ENCODE measurements around the gene FGF11.

FGF11 gene

DNA sequence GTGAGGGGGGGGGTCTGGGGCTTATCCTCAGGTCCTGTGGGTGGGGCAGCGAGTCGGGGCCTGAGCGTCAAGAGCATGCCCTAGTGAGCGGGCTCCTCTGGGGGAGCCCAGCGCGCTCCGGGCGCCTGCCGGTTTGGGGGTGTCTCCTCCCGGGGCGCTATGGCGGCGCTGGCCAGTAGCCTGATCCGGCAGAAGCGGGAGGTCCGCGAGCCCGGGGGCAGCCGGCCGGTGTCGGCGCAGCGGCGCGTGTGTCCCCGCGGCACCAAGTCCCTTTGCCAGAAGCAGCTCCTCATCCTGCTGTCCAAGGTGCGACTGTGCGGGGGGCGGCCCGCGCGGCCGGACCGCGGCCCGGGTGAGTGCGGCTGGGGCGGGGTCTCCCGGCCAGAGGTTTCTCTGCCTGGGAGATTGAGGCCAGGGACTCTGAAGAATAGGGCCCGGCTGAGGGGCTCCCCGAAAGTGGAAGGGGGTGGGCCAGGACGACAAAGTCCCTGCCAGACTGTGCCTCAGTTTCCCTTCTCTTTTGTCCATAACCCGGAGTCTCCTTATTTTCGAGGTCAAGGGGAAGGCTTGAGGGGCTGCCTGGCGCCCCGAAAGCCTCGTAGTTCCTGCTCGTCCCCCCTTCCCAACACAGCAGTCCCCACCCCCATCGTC, at the start of gene FGF11:
Gene FGF11, plus strand, starts transcription at position 51 of the 651 bp plus-strand sequence. Its CDS starts 109 bp downstream, at position 160.
- no peak for DNase-seq (ENCODE audit: low read depth in 2 of 2)

DNA sequence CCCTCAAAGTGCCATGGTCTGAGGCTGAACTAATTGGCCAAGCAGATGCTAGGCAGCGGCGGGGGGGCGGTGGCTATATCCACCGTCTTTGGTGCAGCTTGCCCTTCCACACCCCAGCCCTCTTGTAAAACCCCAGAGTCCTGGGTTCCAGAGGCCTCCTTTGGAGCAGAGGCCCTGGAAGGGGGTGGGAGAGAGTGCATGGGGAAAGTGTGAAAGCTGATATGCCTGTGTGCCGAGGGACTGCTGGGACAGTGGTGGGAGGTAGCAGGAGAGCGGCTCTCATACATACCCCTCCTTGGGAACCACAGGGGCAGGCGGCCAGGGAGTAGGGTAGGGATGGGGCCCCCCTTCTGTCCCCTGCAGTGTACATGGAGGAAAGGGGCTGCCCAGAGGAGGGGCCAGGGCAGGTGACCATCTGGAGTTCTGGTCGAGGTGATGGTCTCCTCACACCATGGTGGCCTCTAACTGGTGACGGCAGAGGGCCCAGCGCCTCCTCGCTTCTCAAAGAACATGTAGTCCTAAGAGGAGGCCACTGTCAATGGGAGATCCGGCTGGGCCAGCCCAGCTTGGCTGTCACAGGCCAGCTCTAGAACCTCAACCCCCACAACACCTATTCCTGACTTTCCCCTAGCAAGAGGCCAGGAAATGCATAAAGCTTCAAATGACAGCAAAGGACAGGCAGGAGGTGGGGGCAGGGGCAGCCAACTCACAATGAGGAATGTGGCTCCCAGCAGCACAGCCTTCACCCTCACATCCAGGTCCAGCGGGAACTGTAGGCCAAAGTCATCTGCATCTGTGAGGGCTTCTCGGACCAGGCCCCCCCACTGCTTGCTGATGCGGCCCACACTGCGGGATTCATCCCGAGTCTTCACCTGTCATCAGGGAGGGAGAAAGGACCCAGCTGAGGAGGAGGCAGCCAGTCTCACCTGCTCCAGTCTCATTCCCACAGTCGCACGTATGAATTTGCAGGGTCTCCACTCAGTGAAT, 49.1 kb upstream of the FGF11 start:
- DNase-seq (ENCODE audit: low read depth in 2 of 2) = no peak

DNA sequence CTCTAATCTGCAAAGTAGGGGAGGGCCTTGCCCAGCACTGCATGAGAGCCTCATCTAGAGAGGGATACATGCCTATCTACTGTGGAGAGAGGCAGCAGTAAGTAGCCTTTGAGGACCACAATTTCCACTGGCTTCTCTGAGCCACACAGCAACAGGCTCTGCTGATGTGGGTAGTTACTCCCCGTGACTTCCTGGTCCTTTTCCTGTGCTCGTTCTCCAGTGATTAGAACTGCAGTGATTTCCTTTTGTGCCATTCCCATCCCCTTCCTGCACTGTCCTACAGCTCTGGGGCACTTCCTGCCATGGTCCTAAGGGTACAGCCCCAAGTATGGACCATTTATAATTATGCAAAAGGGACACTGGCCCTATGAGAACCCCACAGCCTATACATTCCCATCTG, 48.0 kb upstream of the FGF11 start:
- DNase-seq (ENCODE audit: low read depth in 2 of 2) = no peak

DNA sequence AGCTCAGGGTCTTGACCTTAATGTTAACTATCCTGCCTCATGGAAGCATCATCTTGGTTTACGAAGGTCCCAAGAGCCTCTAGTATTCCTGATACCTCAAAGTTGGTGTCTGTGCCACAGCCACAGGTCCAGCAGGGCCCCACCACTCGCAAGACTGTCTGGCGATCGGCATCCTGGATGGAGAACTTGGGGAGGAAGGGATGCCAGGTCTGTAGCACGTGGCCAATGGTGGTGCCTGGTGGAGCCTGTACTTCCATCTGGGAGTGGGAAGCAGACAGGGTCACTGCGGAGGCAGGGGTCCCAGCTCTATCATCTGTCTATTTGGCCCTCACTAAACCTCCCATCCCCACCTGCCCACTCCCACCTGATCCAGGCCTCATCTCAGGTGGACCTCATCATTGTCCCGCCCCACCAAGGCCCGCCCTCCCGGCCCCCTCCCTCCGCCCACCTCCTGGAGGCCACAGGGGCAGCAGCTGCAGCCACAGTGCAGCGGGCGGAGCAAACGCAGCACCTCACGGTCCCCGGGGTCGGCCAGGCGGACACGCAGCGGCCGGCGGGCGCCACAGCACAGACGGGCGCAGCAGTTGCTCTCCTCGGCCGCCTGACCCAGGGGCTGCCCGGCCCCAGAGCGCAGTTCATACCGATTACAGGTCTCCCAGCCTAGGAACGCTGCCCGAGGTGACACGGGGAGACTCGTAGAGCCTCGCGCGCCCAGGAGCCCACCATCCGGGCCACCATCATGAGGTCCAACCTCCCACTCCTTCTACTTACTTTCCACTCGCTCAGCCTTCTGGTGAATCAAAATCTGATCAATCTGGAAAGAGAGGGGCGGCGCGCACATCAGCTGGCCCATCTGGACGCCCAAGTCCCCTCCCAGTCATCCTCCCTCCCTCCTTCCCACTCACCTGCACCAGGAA, 46.4 kb upstream of the FGF11 start:
- DNase-seq (ENCODE audit: low read depth in 2 of 2) = no peak

DNA sequence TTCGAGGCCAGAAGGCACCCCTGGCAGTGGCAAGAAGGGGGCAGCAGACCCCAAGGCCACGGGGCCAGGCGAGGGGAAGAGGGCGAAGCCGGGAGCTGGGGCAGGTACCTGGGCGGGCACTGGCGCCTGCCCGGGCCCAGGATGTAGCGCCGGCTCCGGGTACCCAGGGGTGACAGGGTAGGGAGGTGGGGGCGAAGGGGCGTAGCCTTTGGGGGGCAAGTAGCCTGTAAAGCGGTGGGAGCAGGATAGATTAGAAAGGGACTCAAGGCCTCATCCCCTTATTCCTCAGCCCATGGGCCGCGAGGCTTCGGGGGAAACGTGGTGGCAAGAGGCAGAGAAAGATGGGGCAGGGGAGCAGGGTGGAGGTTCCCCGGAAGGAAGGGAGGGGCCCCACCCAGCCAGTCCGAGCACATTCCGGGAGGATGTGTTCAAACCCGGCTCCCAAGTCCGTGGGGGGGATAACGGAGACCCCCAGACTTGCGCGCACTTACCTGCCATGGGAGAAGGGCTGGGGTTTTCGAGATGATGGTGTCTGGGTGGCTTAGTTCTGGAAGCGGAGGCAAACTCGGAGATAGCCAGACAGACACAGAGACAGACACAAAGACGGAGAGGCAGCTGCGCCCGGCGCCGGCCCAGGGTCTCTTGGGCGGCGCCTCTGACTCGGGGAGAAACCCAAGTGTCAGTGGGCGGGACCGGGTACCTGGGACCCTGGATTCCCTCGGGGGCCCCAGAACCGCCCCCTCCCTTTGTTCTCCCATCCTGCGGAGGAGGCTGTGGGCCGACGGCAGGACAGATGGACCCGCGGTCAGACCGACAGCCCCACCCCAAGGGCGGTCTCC, 45.5 kb upstream of the FGF11 start:
- DNase-seq (ENCODE audit: low read depth in 2 of 2) = peak in 1 of 2 donors; percentile 27

DNA sequence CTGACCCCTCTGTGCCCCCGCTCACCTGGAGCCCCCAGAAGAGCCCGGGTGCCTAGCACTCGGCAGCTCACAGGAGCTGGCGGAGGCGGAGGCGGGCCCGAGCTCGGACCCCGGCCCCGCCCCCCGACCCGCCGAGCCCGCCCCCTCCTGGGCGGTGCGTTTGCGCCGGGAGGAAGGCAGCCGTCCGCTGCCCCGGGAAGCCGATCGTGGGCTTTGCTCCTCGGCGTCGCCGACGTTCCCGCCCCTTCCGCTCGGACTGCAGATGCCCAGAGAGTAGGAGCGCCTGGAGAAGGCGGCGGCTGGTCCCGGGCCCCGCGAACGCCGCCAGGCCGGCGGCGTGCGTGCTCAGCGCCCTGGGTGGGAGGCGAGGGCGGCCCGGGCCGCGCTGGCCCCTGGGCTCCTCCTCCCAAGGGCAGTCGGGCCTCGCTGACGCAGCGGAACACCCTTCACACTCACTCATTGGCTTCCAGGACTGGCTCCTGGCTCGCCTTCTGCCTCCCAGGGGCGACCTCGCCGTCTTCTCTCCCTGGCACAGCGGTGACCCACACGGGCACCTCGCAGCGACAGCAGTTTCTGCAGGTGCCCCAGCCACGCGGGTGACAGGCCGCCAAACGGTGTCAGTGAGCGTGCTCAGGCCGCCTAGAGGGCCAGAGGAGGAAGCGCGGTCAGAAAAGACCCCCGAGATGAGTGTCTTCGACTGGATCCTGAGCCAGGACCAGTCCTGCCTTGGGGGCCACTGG, 44.7 kb upstream of the FGF11 start, which contains the start of gene PLSCR3:
Gene PLSCR3, minus strand, starts transcription at position 74 of the 740 bp plus-strand sequence. CDS start 415 bp downstream, outside the sequence.
- peak; percentile 80 to 83 for DNase-seq (ENCODE audit: low read depth in 2 of 2)

DNA sequence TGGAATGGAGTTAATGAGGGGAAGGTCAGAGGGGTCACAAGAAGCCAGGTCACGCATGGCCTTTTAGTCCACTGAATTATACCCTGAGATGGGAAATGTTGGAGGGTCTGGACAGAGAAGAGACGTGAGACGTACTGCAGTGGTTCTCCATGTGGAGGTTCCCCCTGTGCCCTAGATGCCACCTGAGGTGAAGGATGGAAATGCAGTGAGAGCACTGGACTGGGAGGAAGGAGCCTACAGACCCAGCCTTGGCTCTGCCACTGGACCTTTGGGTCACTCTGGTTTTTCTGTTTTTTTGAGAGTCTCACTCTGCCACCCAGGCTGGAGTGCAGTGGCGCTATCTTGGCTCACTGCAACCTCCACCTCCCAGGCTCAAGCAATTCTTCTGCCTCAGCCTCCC, 43.2 kb upstream of the FGF11 start:
- no peak for DNase-seq (ENCODE audit: low read depth in 2 of 2)

DNA sequence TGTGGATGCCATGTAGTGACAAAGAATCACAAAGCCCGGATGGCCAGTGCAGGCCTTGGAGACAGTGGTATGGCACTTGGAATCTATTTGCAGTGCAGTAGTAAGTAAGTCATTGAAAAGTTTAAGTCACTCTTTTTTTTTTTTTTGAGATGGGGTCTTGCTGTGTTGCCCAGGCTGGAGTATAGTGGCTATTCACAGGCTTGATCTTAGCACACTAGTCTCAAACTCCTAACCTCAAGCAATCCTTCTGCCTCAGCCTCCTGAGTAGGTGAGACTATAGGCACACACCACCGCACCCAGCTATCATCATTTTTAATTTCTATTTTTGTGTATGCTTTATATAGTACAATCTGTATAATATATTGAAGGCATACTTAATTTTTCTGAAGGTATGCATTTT, 40.7 kb upstream of the FGF11 start:
- no peak for DNase-seq (ENCODE audit: low read depth in 2 of 2)

- DNase-seq (ENCODE audit: low read depth in 2 of 2) = no peak
Measured at GRCh38 chr17:7403043-7403726, 36.1 kb upstream of the FGF11 start.

DNA sequence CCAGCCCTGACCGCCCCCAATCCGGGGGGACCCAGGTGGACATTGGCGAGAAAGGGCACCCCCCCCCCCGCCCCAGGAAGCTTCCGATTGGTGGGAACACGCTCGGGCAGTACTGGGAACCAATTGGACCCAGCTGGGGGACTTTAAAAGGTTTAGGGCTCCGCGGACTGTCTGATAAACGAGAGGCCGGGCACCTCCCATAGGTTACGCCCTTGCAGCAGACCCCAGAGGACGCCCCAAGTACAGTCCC, 35.7 kb upstream of the FGF11 start:
- no peak for DNase-seq (ENCODE audit: low read depth in 2 of 2)

GRCh38 chr17:7403977-7404736, 35.2 kb upstream of the FGF11 start, which contains the start of gene TMEM256:
TMEM256 (minus strand) TSS chr17:7404097; CDS start chr17:7404084, 13 bp downstream.
- peak; percentile 94 to 95 for DNase-seq (ENCODE audit: low read depth in 2 of 2)

- peak in 1 of 2 donors; percentile 53 for DNase-seq (ENCODE audit: low read depth in 2 of 2)
Measured at GRCh38 chr17:7404737-7405349, 34.5 kb upstream of the FGF11 start.

DNA sequence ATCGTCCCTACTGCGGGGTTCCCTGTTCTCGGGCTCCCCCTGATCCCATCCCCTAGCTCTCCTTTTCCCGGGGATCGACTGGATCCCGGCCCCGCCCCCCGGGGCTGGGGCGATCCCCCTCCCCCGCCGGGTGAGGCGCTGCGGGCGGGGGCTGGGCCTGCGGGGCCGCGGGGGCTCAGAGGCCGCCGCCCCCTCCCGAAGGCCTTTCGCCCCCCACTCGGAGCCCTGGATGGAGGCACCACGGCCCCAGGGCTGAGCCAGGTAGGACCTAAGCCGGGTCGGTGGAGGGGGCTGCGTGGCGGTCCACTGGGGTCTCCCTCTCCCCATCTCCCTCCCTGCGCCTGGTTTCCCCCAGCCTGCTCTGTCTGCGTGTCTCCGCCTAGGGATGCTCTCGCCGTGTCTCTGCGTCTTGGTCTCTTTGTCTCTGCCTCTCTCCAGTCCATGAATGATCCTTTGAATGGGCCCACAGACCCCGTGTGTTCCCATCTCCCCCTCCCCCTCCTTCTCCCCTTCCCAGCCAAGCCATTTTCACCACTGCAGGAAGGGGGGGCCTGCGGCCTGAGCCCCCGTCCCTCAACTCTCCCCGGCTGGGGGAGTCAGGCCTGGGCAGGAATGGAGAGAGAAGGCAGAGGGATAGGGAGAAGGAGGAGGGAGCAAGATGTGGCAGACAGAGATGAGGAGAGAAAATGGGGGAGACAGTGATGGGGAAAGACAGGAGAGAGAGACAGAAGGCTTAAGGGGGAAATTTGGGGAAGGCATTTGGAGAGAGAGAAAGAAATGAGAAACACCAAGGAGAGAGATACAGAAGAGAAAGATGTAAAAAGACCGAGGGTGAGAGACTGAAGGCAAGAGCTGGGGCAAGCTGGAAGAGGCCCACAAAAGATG, 33.7 kb upstream of the FGF11 start:
- no peak for DNase-seq (ENCODE audit: low read depth in 2 of 2)

GRCh38 chr17:7406235-7406825, 33.0 kb upstream of the FGF11 start:
- DNase-seq (ENCODE audit: low read depth in 2 of 2) = no peak

DNA sequence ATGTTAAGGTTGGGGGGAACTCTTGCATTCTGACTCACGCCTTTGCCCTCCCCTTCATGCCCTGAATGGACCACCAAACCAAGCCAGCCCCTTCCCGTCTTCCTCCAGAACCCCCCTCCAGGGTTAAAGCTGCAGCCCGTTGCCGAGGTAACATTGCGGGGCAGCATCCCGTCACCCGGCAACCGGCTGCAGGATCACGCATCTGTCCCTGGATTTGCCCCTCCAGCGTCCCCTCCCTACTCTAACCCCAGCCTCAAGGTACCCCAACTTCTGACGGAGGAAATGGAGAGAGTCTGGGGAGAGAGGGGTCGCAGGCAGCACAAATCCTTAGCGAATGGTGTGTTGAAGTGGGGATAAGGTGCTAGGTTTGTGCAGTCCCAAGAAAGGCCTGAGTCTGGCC, 32.2 kb upstream of the FGF11 start:
- DNase-seq (ENCODE audit: low read depth in 2 of 2) = no peak

DNA sequence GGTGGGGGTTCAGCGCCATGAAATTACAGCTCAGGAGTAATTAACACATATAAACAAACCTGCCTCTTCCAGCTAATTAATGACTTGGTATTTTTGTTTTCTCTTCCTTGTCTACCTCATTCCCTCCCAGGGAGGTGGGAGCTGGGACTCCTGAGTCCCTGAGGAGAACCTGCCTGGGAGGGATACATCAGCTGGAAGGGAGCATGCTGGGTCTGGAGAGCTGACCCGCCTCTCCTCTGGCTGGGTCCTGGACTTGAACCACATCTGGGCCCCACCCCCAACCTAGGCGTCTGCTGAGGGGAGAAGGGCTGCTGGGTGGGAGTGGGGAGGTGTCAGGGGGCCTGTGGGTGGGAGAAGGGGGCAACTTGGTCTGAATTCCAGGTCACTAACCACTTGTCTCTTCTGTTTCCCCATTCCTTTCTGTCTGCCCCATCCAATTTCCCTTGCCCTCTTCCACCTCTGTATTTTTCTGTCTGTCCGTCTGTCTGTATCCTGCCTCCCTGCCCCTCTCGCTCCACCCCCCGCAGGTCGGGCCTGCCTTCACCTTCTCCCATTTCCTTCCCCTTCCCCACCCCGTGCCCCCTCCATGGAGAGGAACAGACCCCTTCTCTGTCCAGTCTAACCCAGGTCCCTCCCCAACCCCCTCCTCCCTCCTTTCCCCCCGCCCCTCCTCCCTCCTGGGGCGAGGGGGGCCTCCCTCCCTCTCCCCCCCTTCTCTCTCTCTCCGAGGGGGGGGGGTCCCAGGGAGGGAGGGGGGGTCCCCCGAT, 31.6 kb upstream of the FGF11 start, which contains the start of gene NLGN2:
Gene NLGN2, plus strand, starts transcription at position 361 of the 767 bp plus-strand sequence. CDS start 411 bp downstream, outside the sequence.
- no peak for DNase-seq (ENCODE audit: low read depth in 2 of 2)
